Endothelial cell (in vitro differentiated cells): ENCODE results near the gene MTRF1. TPM values are rescaled to one million over a fixed set of nuclear protein-coding genes. Genes with fewer than 3 reads are reported as not detected.
"Not testable (repeated sequence)": the region's sequence is repeated elsewhere in the genome, so short reads cannot be mapped to it uniquely, and the experiment has no call there.

Experiments
- DNase-seq: peaks from one replicate; pipeline ENCODE4 v3.0.0; 2021; ENCODE audit warnings: low spot score
- H3K27ac Mint-ChIP-seq: one replicate; pipeline ENCODE4 v1.8.0; 2021; ENCODE audit warnings: mixed read lengths, inconsistent platforms; ENCODE audit not compliant: unreplicated experiment
- H3K27me3 Mint-ChIP-seq: one replicate; pipeline ENCODE4 v1.8.0; 2021; ENCODE audit warnings: mild to moderate bottlenecking, moderate library complexity, mixed read lengths, inconsistent platforms; ENCODE audit not compliant: unreplicated experiment
- H3K36me3 Mint-ChIP-seq: one replicate; pipeline ENCODE4 v1.8.0; 2021; ENCODE audit warnings: mild to moderate bottlenecking, low read depth, mixed read lengths, inconsistent platforms; ENCODE audit not compliant: unreplicated experiment
- H3K4me1 Mint-ChIP-seq: one replicate; pipeline ENCODE4 v1.8.0; 2021; ENCODE audit warnings: mild to moderate bottlenecking, mixed read lengths, inconsistent platforms; ENCODE audit not compliant: unreplicated experiment
- H3K4me3 Mint-ChIP-seq: one replicate; pipeline ENCODE4 v1.8.0; 2021; ENCODE audit warnings: mild to moderate bottlenecking, mixed read lengths, inconsistent platforms; ENCODE audit not compliant: unreplicated experiment
- H3K9me3 Mint-ChIP-seq: one replicate; pipeline ENCODE4 v1.8.0; 2021; ENCODE audit warnings: mixed read lengths, inconsistent platforms; ENCODE audit not compliant: unreplicated experiment
- CTCF ChIP-seq: fragments of 200-600 bp; sonication (generic); IDR thresholded peaks from one replicate; pipeline ENCODE4 v1.5.0; 2021; ENCODE audit warnings: antibody characterized with exemption; ENCODE audit not compliant: unreplicated experiment
- total RNA-seq: library from RNA; stranded (reverse); fragmentation: NEBNext Ultra II Directional; extraction: Animal tissue kit (Norgen Biotek cat#: 25700); gene quantifications from one replicate; pipeline ENCODE4 v1.2.1, GENCODE V29; 2021; ENCODE audit not compliant: unreplicated experiment

The MTRF1 gene
- total RNA-seq, 1 donor from 2014 or later, result 10.1 TPM

- Mint-ChIP-seq H3K4me1 (no peaks in the 10 kb centered on the region), H3K9me3 (no peaks in the 10 kb centered on the region), H3K27ac (no peak overlapping the region), H3K4me3 (no peak overlapping the region), H3K36me3 (no peaks in the 10 kb centered on the region), H3K27me3 (peaks cover 4% of the 10 kb centered on the region)
- DNase-seq, result no peak
- no peak for TF ChIP-seq CTCF
Measured at GRCh38 chr13:41282129-41282571, 18.8 kb upstream of the MTRF1 start.

GRCh38 chr13:41279156-41279555 lies 15.8 kb upstream of the MTRF1 start:
- DNase-seq, H3K4me3 Mint-ChIP-seq, H3K36me3 Mint-ChIP-seq, H3K27me3 Mint-ChIP-seq, H3K4me1 Mint-ChIP-seq, H3K27ac Mint-ChIP-seq, H3K9me3 Mint-ChIP-seq: not testable (repeated sequence)

GRCh38 chr13:41276824-41277223 lies 13.4 kb upstream of the MTRF1 start:
- DNase-seq, result no peak
- Mint-ChIP-seq H3K4me1 (no peaks in the 10 kb centered on the region), H3K27ac (no peak overlapping the region), H3K4me3 (no peak overlapping the region), H3K36me3 (no peaks in the 10 kb centered on the region), H3K27me3 (peaks cover 5% of the 10 kb centered on the region), H3K9me3 (no peaks in the 10 kb centered on the region)
- no peak for TF ChIP-seq CTCF

- Mint-ChIP-seq H3K4me3 (no peak overlapping the region), H3K27me3 (peaks cover 1% of the 10 kb centered on the region)
- no peak for TF ChIP-seq CTCF
Measured at GRCh38 chr13:41274881-41275280, 11.5 kb upstream of the MTRF1 start.

GRCh38 chr13:41273831-41274441 lies 10.6 kb upstream of the MTRF1 start:
- DNase-seq, result no peak
- no peak for TF ChIP-seq CTCF
- Mint-ChIP-seq H3K36me3 (no peaks in the 10 kb centered on the region), H3K4me1 (no peaks in the 10 kb centered on the region), H3K9me3 (no peaks in the 10 kb centered on the region), H3K27ac (no peak overlapping the region), H3K27me3 (peaks cover 1% of the 10 kb centered on the region), H3K4me3 (no peak overlapping the region)

More at GRCh38 chr13:41274881-41275280, 11.5 kb upstream of the MTRF1 start:
- Mint-ChIP-seq H3K36me3 (no peaks in the 10 kb centered on the region), H3K4me1 (no peaks in the 10 kb centered on the region), H3K27ac (no peak overlapping the region), H3K9me3 (no peaks in the 10 kb centered on the region)
- no peak for DNase-seq
